ENCODE measurements around the gene MPHOSPH9.

The MPHOSPH9 gene, protein sequence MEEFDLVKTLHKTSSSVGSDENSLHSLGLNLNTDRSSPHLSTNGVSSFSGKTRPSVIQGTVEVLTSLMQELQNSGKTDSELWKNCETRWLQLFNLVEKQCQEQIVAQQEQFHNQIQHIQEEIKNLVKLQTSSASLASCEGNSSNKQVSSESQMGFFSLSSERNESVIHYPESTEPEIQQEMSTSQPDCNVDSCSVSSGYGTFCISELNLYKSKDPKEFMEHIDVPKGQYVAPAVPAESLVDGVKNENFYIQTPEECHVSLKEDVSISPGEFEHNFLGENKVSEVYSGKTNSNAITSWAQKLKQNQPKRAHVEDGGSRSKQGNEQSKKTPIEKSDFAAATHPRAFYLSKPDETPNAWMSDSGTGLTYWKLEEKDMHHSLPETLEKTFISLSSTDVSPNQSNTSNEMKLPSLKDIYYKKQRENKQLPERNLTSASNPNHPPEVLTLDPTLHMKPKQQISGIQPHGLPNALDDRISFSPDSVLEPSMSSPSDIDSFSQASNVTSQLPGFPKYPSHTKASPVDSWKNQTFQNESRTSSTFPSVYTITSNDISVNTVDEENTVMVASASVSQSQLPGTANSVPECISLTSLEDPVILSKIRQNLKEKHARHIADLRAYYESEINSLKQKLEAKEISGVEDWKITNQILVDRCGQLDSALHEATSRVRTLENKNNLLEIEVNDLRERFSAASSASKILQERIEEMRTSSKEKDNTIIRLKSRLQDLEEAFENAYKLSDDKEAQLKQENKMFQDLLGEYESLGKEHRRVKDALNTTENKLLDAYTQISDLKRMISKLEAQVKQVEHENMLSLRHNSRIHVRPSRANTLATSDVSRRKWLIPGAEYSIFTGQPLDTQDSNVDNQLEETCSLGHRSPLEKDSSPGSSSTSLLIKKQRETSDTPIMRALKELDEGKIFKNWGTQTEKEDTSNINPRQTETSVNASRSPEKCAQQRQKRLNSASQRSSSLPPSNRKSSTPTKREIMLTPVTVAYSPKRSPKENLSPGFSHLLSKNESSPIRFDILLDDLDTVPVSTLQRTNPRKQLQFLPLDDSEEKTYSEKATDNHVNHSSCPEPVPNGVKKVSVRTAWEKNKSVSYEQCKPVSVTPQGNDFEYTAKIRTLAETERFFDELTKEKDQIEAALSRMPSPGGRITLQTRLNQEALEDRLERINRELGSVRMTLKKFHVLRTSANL

DNA sequence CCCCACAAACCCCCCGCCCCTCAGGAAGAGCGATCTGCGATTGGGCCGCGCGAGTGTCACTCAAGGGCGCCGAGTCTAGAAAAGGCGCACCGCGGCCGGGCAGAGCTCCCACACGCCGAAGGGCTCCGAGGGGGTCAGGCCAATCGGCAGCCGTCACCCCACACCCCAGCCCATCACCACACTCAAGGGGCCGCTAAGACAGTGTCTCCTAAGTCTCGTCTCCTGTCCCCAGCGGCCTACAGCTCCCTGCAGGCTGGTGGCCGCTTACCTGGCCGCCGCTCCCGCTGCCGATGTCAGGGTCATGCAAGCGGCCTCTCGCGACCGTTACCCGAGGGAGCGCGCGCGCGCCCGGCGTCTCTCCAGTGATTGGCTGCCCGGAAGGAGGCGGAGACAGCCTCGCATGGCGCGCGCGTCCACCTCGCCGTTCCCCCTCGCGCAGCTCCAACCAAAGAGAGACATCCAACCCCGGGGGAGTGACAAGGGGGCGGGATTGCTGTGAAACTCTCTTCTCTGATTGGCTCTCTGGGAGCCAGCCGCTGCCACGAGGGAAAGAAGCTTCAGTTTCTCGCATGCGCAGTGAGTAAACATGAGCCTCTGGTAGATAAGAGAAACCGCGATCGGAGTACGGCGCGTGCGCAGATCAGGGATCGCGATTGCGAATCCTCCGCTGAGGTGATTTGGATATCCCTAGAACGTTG, at the start of gene MPHOSPH9, which contains the start of gene MTRFR:
Gene MPHOSPH9 (minus strand): TSS at position 335 of the 698 bp plus-strand sequence. CDS start 2,777 bp downstream, outside the sequence.
Gene MTRFR (plus strand): TSS at position 630 of the 698 bp plus-strand sequence. CDS start 20,239 bp downstream, outside the sequence.
- peak; percentile 98 for DNase-seq (ENCODE audit: low read depth)

DNA sequence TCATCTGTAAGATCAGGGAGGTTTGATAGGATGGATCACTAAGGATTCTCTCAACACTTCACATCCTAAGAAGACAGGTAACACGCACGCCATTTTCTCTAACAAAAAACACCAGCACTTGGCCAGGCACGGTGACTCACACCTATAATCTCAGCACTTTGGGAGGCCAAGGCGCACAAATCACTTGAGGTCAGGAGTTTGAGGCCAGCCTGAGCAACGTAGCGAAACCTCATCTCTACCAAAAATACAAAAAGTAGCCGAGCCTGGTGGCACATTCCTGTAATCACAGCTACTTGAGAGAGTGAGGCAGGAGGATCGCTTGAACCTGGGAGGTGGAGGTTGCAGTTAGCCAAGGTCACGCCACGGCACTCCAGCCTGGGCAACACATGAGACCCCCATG, 49.2 kb upstream of the MPHOSPH9 start:
- DNase-seq (ENCODE audit: low read depth), result no peak

DNA sequence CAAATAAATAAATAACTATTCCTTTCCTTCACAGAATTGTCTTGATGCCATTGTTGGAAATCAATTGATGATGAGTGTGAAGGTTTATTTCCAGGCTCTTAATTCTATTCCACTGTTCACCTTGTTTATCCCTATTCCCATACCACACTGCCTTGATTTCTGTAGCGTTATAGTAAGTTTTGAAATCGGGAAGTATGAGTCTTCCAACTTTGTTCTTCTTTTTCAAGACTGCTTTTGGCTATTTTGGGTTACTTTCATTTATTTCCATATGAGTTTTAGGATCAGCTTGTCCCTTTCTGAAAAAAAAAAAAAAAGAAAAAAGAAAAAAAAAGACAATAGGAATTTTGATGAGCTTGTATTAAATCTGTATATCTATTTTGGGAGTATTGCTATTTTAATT, 48.0 kb upstream of the MPHOSPH9 start:
- no peak for DNase-seq (ENCODE audit: low read depth)

DNA sequence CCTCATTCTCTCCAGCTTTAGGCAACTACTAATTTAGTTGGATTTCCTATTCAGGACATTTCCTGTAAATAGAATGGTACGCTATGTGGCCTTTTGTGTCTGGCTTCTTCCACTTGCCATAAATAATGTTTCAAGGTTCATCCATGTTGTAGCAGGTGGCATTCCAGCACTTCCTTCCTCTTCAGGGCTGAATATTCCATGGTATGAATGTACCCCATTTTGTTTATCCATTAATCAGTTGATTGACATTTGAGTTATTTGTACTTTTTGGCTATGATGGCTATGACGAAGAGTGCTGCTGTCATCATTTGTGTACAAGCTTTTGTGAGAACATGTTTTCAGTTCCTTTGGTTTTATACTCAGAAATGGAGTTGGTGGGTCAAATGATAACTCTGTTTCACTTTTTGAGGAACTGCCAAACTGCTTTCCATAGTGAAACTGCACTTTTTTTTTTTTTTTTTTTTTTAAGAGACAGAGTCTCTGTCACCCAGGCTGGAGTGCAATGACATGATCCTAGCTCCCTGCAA, 45.2 kb upstream of the MPHOSPH9 start:
- no peak for DNase-seq (ENCODE audit: low read depth)

DNA sequence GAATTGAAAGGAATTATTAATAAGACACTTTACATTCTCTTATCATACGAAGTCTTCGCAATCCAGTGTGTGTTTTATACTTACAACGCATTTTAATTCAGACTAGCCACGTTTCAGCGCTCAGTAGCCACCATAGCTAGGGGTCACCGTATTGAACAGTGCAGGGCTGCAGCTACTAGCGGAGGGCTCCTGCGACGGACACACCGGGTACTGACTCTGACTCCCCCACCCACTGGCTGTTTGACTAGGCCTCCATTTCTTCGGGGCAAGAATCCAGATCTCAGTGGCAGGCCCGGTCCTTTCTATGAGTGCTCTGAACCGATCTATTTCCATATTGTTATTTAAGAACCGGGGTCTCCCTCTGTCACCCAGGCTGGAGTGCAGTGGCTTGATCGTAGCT, 40.2 kb upstream of the MPHOSPH9 start:
- no peak for DNase-seq (ENCODE audit: low read depth)

- DNase-seq (ENCODE audit: low read depth), result peak; percentile 55
Measured at GRCh38 chr12:123271001-123271668, 38.2 kb upstream of the MPHOSPH9 start.

DNA sequence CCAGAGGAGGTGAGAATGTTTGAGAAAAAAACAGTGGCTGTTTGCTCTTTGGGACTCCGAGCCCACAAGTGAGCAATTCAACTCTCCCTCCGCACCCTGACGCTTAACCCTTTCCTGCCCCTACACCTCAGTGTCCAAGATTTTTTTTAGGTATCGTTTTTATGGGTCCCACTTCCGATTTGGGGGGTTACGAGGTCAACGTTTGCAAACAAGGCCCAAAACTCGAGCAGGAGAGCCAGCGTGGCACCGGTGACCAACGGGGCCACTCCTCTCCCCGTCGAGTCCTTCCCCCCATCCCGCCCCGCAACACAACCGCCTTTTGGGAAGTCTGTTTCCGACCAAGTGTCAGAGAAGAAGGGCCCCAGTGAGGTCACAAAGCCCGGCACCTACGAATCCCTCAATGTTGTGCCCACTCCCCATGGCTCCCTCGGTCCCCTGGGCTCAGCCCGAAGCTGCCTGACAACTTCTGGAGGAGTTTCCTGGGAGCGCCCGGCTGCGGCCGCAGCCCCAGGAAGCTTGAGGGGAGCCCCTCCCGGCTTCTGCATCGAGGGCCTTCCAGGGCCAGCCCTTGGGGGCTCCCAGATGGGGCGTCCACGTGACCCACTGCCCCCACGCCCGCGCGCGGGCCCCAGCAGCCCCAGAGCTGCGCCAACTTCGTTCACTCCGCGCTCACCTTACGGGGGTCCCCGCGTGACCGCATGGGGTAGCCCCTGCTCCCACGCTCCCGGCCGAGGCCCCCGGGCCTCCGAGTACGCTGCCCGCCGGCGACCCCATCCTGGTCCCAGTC, 37.5 kb upstream of the MPHOSPH9 start:
- no peak for DNase-seq (ENCODE audit: low read depth)

GRCh38 chr12:123269896-123270213, 36.9 kb upstream of the MPHOSPH9 start:
- no peak for DNase-seq (ENCODE audit: low read depth)

DNA sequence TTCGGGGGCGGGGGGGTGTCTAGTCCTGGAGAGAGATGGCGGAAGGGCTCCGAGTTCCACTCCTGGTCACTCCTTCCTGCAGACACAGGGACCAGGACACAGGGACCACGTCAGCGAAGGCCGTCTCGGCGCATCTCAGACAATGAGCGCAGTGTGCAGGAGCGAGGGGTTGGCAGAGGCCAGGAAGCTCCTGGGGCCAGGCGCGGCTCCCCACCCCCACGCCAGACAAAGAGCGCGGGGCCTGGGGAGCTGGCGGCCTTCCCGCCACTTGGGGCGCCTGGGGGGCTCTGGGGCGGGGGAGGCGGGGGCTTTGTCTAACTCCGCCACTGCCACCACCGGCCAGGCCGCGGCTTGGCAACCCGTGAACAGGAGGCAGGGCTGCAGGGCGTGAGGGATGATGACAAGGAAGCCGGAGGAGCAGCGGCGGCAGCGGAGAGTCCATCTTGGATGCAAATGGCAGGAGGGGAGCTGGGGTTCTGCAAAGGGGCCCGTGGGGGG, 36.5 kb upstream of the MPHOSPH9 start:
- no peak for DNase-seq (ENCODE audit: low read depth)

DNA sequence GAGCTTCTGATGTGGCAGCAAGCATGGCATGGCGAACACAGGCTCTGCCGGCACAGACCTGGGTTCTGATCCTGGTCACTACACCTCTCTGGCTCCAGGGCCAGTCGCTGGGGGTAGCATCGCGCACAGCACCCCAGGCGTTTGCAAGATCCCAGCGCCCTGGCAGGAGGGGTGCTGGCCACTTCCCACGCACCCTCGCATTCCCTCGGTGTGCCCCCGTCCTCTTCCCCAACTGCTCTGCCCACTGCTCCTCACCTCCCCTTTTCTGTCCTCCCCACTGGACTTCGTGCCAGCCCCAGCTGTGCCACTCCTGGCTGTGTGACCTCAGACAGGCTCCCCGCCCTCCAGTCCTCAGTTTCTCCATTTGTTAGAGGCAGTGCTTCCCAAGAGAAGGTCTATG, 35.9 kb upstream of the MPHOSPH9 start:
- DNase-seq (ENCODE audit: low read depth), result no peak

DNA sequence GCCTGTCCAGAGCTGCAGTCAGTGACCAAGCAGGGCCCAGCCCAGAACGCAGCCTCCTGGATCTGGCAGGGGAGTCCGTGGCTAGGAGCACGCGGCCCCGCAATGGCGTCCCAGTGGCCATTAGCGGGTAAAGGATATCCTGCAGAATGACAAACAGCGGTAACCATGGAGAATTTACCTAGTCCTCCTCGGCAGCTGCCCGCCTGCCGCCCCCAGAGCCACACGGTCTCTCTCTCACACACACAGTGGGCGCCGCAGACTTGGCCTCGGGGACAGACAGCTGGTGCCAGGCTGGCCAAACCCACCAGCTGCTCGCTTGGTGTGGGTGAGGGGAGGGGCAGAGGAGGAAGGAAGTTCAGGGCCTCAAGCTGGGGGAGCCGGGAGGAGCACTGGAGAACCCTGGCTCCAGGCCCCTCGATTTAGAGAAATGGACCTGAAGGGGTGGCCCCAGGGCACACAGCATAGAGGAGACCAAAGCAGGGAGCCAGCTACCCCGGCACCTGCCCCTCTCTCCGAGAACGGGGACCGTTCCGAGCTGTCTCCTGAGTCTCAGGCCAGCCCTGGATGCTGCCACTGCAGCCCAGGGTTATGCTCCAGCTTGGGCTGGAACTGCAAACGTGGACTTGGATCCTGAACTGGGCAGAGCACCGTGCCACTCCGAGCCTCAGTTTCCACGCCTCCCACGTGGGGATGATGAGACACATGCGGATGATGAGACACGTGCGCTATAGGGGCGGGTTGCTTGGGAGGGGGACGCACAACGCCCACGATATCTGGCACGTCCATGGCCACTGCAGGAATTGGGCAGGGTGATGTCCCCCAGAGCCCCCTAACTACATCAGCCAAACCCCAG, 35.3 kb upstream of the MPHOSPH9 start:
- no peak for DNase-seq (ENCODE audit: low read depth)

DNA sequence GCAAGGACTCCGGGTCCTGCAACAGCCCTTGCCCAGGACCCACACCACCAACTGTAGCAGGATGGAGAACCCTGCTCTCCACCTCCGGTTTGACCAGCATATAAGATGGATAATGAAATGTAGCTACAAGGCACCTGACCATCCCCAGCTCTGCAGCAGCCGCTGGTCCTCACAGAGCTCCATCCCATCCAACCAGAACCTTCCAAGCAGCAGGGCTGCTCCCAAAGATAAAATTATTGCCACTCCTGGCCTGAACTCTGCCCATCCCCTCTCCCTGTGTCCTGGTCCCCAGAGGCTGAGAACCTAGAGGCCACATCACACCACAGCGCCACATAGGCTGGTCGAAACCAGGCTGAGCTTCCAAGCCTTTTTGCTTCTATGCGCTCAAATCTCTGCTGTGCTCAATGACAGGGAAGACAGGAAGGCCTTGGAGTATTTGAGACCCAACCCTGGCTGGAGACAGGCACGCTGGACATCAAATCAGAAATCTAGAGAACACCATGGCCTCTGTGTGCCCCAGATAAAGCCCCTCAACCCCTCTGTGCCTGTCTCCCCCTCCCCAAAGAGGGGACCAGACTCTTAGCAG, 34.5 kb upstream of the MPHOSPH9 start:
- no peak for DNase-seq (ENCODE audit: low read depth)

GRCh38 chr12:123266679-123267277, 33.8 kb upstream of the MPHOSPH9 start:
- DNase-seq (ENCODE audit: low read depth), result no peak

GRCh38 chr12:123265851-123266678, 33.1 kb upstream of the MPHOSPH9 start:
- DNase-seq (ENCODE audit: low read depth), result no peak

DNA sequence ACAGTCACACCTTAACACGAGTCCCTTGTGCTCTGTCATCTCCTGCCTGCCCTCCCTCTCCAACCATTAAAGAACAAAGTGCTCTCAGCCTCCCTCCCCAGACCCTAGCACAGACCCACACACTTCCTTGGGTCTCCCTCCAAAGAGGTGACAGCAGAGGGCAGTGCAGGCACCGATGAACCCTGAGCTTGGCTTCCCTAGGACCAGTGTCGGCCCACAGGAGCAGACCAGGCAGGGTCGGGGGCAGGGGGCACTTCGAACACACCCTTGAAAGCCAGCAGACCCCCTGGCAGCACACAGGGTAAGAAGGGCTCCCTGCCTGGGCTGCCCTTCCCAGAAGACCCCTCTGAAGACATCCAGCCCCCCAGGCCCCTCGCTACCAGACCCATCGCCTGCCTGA, 31.7 kb upstream of the MPHOSPH9 start:
- DNase-seq (ENCODE audit: low read depth), result no peak

DNA sequence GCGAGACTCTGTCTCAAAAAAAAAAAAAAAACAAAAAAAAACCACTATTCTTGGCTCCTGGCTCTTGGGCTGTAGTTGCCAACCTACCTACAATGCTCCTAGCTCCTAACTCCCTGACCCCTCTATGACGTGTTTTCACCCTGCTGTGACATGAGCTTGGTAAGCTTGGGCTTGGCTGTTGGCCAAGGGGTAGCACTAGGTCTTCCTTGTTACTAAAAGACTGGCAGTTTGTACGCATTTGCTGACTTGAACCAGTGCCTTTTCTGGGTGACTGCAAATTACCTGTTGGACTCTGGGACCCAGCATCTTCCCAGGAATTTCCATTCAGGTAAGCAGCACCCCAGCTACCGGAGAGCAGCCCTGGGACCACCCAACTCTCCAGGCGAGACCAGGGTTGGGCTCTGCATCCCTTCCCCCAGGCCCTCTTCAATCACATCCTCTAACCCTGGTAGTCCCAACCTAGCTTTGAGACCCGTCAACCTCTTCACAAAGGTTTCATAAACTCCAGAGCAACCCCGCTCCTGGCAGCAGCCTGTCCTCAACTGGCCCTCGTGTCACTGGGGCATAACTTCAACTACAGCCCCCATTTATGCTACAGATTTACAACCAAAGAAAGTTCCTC, 30.4 kb upstream of the MPHOSPH9 start:
- no peak for DNase-seq (ENCODE audit: low read depth)

DNA sequence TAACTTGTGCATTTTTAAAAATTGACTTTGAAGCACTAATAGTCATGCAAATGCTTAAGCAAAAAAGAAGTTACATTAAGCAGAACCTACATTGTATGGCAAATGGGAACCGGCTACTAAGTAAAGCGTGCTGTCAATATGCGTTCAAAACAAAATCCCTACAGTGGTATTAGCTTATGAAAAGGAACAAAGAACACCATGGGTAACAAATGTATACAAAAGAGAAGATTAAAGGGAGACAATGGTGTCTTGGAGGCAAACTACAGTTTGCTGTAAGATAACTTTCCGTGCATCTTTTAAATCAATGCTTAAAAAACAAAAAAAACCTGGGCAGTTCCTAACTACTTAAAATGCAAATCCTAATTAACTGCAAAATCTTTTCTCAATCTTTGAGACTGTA, 28.3 kb upstream of the MPHOSPH9 start:
- no peak for DNase-seq (ENCODE audit: low read depth)

Measured in activated gamma-delta T cell treated with anti-CD3 and anti-CD28 coated beads, Interleukin-2, amount 50 U/mL, for 16 hours (primary cell).